ENCODE results near the gene ALOX5AP.

DNA sequence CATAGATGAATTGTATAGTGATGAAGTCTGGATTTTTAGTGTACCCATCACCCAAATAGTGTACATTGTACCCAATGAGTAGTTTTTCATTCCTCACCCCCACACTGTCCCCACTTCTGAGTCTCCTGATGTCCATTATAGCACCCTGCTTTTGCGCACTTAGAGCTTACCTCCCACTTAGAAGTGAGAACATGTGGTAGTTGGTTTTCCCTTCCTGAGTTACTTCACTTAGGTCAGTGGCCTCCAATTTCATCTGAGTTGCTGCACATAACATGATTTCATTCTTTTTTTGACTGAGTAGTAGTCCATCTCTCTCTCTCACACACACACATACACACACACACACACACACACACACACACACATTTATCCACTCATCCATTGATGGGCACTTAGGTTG, 43.2 kb upstream of the ALOX5AP start:
- TF ChIP-seq, protein P1, sequence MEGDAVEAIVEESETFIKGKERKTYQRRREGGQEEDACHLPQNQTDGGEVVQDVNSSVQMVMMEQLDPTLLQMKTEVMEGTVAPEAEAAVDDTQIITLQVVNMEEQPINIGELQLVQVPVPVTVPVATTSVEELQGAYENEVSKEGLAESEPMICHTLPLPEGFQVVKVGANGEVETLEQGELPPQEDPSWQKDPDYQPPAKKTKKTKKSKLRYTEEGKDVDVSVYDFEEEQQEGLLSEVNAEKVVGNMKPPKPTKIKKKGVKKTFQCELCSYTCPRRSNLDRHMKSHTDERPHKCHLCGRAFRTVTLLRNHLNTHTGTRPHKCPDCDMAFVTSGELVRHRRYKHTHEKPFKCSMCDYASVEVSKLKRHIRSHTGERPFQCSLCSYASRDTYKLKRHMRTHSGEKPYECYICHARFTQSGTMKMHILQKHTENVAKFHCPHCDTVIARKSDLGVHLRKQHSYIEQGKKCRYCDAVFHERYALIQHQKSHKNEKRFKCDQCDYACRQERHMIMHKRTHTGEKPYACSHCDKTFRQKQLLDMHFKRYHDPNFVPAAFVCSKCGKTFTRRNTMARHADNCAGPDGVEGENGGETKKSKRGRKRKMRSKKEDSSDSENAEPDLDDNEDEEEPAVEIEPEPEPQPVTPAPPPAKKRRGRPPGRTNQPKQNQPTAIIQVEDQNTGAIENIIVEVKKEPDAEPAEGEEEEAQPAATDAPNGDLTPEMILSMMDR (IDR thresholded peaks at IDR 0.05), result no peak
- no peak for TF ChIP-seq POLR2A (IDR thresholded peaks at IDR 0.05)

Data from sigmoid colon (tissue), 3 donors.